Cardiac fibroblast (primary cell): Measurements from ENCODE around the gene GPR173.

Experiments
- DNase-seq, 2 donors: peaks; one replicate each; pipeline versions ENCODE4 v3.0.0 to v3.0.0-alpha.2; 2010; ENCODE audit warnings: low read depth in 2 of 2
- H3K4me3 ChIP-seq, 2 donors: replicated peaks in 1 of 2; 1 replicate in 1 of 2; 2 replicates in 1 of 2; pipeline ENCODE4 v1.5.1; 2011; ENCODE audit warnings: low read depth in 2 of 2, low read length in 2 of 2, mild to moderate bottlenecking in 2 of 2, moderate library complexity in 1 of 2
- CTCF ChIP-seq: IDR thresholded peaks from one replicate; pipeline ENCODE4 v1.5.1; 2011; ENCODE audit warnings: low read depth, mild to moderate bottlenecking, low read length, inconsistent platforms

The GPR173 gene

GRCh38 chrX:53005327-53005726, 43.3 kb upstream of the GPR173 start:
- DNase-seq = no peak
- TF ChIP-seq CTCF = no peak
- no peak overlapping the region for H3K4me3 ChIP-seq

GRCh38 chrX:53009032-53009431, 39.6 kb upstream of the GPR173 start:
- no peak for DNase-seq
- TF ChIP-seq CTCF = no peak
- H3K4me3 ChIP-seq = no peak overlapping the region

- no peak overlapping the region for H3K4me3 ChIP-seq
- DNase-seq = no peak
- TF ChIP-seq CTCF = no peak
These were observed 35.3 kb upstream of the GPR173 start for GRCh38 chrX:53013291-53013690.

- TF ChIP-seq CTCF = no peak
- H3K4me3 ChIP-seq = no peak overlapping the region
- no peak for DNase-seq
These were observed 30.0 kb upstream of the GPR173 start for GRCh38 chrX:53018627-53019026.

GRCh38 chrX:53022381-53022780, 26.2 kb upstream of the GPR173 start:
- H3K4me3 ChIP-seq = no peak overlapping the region
- no peak for DNase-seq
- TF ChIP-seq CTCF = no peak

- peak in 1 of 2 donors; percentile 26 for DNase-seq
- no peak overlapping the region for H3K4me3 ChIP-seq
- no peak for TF ChIP-seq CTCF
These were observed 19.9 kb upstream of the GPR173 start for GRCh38 chrX:53028678-53029077.

GRCh38 chrX:53031380-53031779, 17.2 kb upstream of the GPR173 start:
- no peak for DNase-seq
- TF ChIP-seq CTCF = no peak
- no peak overlapping the region for H3K4me3 ChIP-seq
